Activated CD8-positive, alpha-beta T cell treated with anti-CD3 and anti-CD28 coated beads for 36 hours (primary cell): ENCODE data around the gene MACROD2. TPM values are rescaled to one million over a fixed set of nuclear protein-coding genes. Genes with fewer than 3 reads are reported as not detected.

Experiments used
- ATAC-seq: fragments of 200-7000 bp; cut with Tn5 transposase; one replicate; pipeline ENCODE4 v1.10.0; 2021; ENCODE audit warnings: mild to moderate bottlenecking, moderate library complexity
- CTCF ChIA-PET: fragments of 350-600 bp; sonication (Branson Sonifier 250); formaldehyde crosslinking; loops from one replicate; lab custom pipeline; 2021; ENCODE audit warnings: antibody characterized with exemption; lab: Charles Lee
- POLR2A ChIA-PET: fragments of 350-600 bp; sonication (Branson Sonifier 250); formaldehyde crosslinking; loops from one replicate; lab custom pipeline; 2021; ENCODE audit warnings: antibody characterized with exemption; lab: Charles Lee
- DNase-seq: peaks from one replicate; pipeline ENCODE4 v3.0.0-alpha.2; 2020
- H3K27ac Mint-ChIP-seq: one replicate; pipeline ENCODE4 v1.8.0; 2021; ENCODE audit warnings: mild to moderate bottlenecking, mixed read lengths
- H3K27me3 Mint-ChIP-seq: one replicate; pipeline ENCODE4 v1.8.0; 2021; ENCODE audit warnings: mixed read lengths
- H3K36me3 Mint-ChIP-seq: one replicate; pipeline ENCODE4 v1.8.0; 2021; ENCODE audit warnings: low read depth, mixed read lengths
- H3K4me1 Mint-ChIP-seq: one replicate; pipeline ENCODE4 v1.8.0; 2021; ENCODE audit warnings: low read depth, mixed read lengths
- H3K4me3 Mint-ChIP-seq: one replicate; pipeline ENCODE4 v1.8.0; 2021; ENCODE audit warnings: mild to moderate bottlenecking, moderate library complexity, mixed read lengths
- H3K9me3 Mint-ChIP-seq: one replicate; pipeline ENCODE4 v1.8.0; 2021; ENCODE audit warnings: mixed read lengths
- intact Hi-C: fragments of 100-400 bp; cut with micrococcal nuclease; formaldehyde crosslinking; loops from one replicate; pipeline ENCODE4 v1.10.0; 2022
- total RNA-seq, 2 experiments: library from RNA; stranded (reverse); gene quantifications; one replicate each; pipeline ENCODE4 v1.2.3, GENCODE V29; 2021
- TF ChIP-seq, protein P1 (sequence below): fragments of 200-600 bp; IDR thresholded peaks from one replicate; pipeline ENCODE4 v1.8.0; 2022; ENCODE audit warnings: antibody characterized with exemption, mild to moderate bottlenecking

MACROD2 gene
- total RNA-seq, 2 experiments from 2014 or later = not detected

DNA sequence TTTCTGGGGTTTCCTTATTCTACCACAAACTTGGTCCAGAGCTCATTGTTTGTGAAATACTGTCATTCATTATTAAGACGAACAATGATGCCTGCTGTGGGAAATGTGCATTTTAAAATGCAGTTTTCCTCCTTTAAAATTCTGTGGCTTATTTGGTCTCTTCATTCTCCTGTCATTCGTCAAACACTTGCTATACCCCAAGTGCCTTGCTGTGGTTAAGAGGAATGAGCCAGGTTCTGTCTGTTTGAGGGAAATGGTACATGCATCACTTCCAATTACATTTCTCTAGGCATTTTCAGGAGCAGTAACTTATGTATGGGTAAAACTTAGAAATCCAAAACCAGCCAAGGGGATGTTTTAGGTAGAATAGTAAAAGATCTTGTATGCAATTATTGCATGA is 1490.2 kb downstream of the MACROD2 start:
- TF ChIP-seq, protein P1, sequence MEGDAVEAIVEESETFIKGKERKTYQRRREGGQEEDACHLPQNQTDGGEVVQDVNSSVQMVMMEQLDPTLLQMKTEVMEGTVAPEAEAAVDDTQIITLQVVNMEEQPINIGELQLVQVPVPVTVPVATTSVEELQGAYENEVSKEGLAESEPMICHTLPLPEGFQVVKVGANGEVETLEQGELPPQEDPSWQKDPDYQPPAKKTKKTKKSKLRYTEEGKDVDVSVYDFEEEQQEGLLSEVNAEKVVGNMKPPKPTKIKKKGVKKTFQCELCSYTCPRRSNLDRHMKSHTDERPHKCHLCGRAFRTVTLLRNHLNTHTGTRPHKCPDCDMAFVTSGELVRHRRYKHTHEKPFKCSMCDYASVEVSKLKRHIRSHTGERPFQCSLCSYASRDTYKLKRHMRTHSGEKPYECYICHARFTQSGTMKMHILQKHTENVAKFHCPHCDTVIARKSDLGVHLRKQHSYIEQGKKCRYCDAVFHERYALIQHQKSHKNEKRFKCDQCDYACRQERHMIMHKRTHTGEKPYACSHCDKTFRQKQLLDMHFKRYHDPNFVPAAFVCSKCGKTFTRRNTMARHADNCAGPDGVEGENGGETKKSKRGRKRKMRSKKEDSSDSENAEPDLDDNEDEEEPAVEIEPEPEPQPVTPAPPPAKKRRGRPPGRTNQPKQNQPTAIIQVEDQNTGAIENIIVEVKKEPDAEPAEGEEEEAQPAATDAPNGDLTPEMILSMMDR = no peak
- Mint-ChIP-seq H3K27me3 (no peaks in the 10 kb centered on the region), H3K4me3 (no peak overlapping the region), H3K9me3 (peaks cover 3% of the 10 kb centered on the region), H3K4me1 (no peaks in the 10 kb centered on the region), H3K36me3 (no peaks in the 10 kb centered on the region), H3K27ac (no peak overlapping the region)
- no peak for DNase-seq
- intact Hi-C loops = no loop called here
- POLR2A ChIA-PET = no interaction called here
- no peak for ATAC-seq
- CTCF ChIA-PET = no interaction called here

DNA sequence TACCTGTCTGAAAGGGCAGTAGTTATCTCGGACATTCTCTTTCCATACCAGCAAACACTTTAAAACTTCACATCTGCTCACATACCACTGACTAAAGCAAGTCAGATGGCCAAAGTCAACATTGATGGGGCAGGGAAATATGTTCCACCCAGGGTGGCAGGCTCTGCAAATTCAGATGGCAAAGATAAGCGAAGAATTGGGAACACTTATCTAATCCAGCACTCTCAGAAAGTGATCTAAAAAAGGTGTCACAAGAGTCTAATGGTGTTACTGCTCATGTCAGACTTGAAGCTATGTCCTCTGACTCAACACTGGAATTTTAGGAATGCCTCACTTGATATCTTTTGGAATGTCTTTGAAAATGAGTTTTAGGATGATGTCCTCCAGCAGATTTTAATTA is 1491.7 kb downstream of the MACROD2 start:
- POLR2A ChIA-PET = no interaction called here
- Mint-ChIP-seq H3K4me3 (no peak overlapping the region), H3K9me3 (no peaks in the 10 kb centered on the region), H3K27me3 (no peaks in the 10 kb centered on the region), H3K36me3 (no peaks in the 10 kb centered on the region), H3K27ac (no peak overlapping the region), H3K4me1 (no peaks in the 10 kb centered on the region)
- CTCF ChIA-PET = no interaction called here
- TF ChIP-seq, protein P1 = no peak
- intact Hi-C loops = no loop called here
- no peak for ATAC-seq
- DNase-seq = no peak

DNA sequence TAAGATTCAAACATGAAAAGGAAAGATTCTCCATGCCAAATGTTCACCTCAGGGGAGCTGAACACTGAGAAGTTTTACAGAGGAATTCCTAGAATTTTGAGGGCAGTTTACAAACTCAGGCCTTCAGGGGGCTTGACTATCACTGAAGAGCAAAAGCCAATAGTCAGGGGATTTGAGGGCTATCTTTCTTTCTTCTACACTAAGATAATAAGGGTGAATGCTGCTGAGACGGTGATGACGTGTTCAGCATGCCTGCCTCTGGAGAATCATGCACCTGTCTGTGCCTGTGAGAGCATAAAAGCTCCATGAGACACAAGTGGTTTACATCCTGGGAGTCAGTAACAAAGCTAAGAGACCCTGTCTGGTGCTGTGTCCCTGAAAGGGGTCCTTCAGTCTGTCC is 1492.4 kb downstream of the MACROD2 start:
- no peaks in the 10 kb centered on the region for H3K36me3 Mint-ChIP-seq
- intact Hi-C loops = no loop called here
- H3K4me1 Mint-ChIP-seq = no peaks in the 10 kb centered on the region
- POLR2A ChIA-PET = no interaction called here
- DNase-seq (no peak), ATAC-seq (no peak)
- no peaks in the 10 kb centered on the region for H3K27me3 Mint-ChIP-seq
- TF ChIP-seq, protein P1 = no peak
- H3K4me3 Mint-ChIP-seq = no peak overlapping the region
- H3K9me3 Mint-ChIP-seq = no peaks in the 10 kb centered on the region
- CTCF ChIA-PET = no interaction called here
- no peak overlapping the region for H3K27ac Mint-ChIP-seq

DNA sequence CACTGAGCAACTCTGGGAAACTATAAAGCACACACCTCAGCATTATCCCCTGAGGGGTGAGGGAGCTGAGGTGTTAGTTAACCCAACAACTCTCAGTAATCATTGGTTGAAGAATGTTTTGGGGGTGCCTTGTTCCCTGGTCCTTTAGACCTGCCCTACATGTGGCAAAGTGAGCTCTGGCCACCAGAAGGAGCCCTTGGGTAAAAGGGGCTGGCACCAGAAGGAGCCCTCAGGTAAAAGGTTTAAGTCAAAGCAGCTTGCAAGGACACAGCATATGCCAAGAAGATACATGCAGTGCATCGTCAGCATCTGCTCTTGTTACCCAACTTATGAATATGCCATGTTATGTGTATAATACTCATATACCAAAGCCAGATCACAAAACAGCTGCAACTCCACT is 1496.3 kb downstream of the MACROD2 start:
- ChIA-PET POLR2A (no interaction called here), CTCF (no interaction called here)
- ATAC-seq (no peak), DNase-seq (no peak)
- Mint-ChIP-seq H3K27me3 (no peaks in the 10 kb centered on the region), H3K4me1 (no peaks in the 10 kb centered on the region), H3K9me3 (peaks cover 3% of the 10 kb centered on the region), H3K4me3 (no peak overlapping the region), H3K27ac (no peak overlapping the region), H3K36me3 (no peaks in the 10 kb centered on the region)
- intact Hi-C loops = no loop called here
- TF ChIP-seq, protein P1 = no peak

DNA sequence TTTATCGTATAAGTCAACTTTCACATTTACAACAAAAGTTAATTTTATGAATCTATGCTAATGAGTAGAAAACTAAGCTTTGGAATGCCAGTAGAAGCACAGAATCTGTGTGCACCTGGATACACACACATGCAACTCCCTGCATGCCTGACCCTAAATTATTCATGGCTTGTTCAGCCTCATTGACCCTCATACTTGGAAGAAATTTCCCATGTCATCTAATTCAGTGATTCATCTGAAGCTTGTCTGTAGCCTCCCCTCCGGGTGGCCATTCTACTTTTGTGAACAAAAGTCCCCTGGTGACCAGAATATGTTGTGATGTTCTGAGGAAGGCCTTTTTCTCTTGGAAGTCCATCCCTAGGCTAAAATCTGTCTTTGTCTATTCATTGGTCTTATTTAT is 1499.5 kb downstream of the MACROD2 start:
- ChIA-PET POLR2A (no interaction called here), CTCF (no interaction called here)
- no peak for DNase-seq
- Mint-ChIP-seq H3K9me3 (peaks cover 5% of the 10 kb centered on the region), H3K27ac (no peak overlapping the region), H3K36me3 (no peaks in the 10 kb centered on the region), H3K4me1 (no peaks in the 10 kb centered on the region), H3K4me3 (no peak overlapping the region), H3K27me3 (no peaks in the 10 kb centered on the region)
- TF ChIP-seq, protein P1 = no peak
- no peak for ATAC-seq
- intact Hi-C loops = no loop called here
